ENCODE results near the gene SPRY4. TPM values are rescaled to one million over a fixed set of nuclear protein-coding genes. Genes with fewer than 3 reads are reported as not detected.
"Not testable (repeated sequence)": the region's sequence is repeated elsewhere in the genome, so short reads cannot be mapped to it uniquely, and the experiment has no call there.

The SPRY4 gene
- polyA plus RNA-seq, 2 donors, result 0.65 to 1.3 TPM

- Histone ChIP-seq H3K36me3 (ENCODE audit: control insufficient read depth in 2 of 2, insufficient read depth in 2 of 2, low read length in 1 of 2) (no peaks in the 10 kb centered on the region), H3K4me3 (ENCODE audit: low read depth in 1 of 2, low read length in 2 of 2) (no peak overlapping the region), H3K9me3 (ENCODE audit: control insufficient read depth in 2 of 2, insufficient read depth in 1 of 2, low read depth in 1 of 2, low read length in 1 of 2) (no peaks in the 10 kb centered on the region), H3K27ac (ENCODE audit: low read depth in 2 of 2, low read length in 1 of 2) (no peak overlapping the region), H3K27me3 (ENCODE audit: control insufficient read depth in 1 of 2, insufficient read depth in 2 of 2, low read length in 2 of 2) (no peaks in the 10 kb centered on the region), H3K4me1 (ENCODE audit: control insufficient read depth in 2 of 2, insufficient read depth in 2 of 2, low read length in 1 of 2) (peaks cover 0 to 17% of the 10 kb centered on the region in 2 donors)
- 64 to 69% methylated on average over 17 of the region's 17 CpGs for WGBS, 2 donors
Measured at GRCh38 chr5:142280066-142281007, 44.5 kb downstream of the SPRY4 start.

DNA sequence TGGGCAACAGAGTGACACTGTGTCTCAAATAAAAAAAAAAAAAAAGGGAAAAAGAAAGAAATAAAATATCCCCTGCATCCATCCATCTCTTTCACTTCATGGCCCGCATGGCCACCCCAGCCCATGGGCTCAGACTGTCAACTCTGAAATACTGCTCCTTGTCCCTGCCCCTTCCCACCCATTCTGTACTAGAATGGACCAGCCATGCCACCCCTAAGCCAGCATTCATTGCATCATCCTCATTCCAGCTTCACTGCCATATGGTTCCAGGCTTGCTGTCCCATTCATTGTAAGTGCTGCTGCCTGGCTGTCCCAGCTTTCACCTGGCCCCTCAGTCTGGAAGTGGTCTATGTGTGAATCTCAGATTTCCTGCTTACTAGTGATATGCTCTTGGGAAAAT is 46.2 kb downstream of the SPRY4 start:
- Histone ChIP-seq H3K36me3 (ENCODE audit: control insufficient read depth in 2 of 2, insufficient read depth in 2 of 2, low read length in 1 of 2) (no peaks in the 10 kb centered on the region), H3K4me3 (ENCODE audit: low read depth in 1 of 2, low read length in 2 of 2) (no peak overlapping the region), H3K9me3 (ENCODE audit: control insufficient read depth in 2 of 2, insufficient read depth in 1 of 2, low read depth in 1 of 2, low read length in 1 of 2) (no peaks in the 10 kb centered on the region), H3K27me3 (ENCODE audit: control insufficient read depth in 1 of 2, insufficient read depth in 2 of 2, low read length in 2 of 2) (no peaks in the 10 kb centered on the region), H3K4me1 (ENCODE audit: control insufficient read depth in 2 of 2, insufficient read depth in 2 of 2, low read length in 1 of 2) (peaks cover 0 to 13% of the 10 kb centered on the region in 2 donors), H3K27ac (ENCODE audit: low read depth in 2 of 2, low read length in 1 of 2) (no peak overlapping the region)
- WGBS, 2 donors, result 95 to 100% methylated on average over 1 of the region's 1 CpG

GRCh38 chr5:142277796-142278195 is 47.0 kb downstream of the SPRY4 start:
- no peaks in the 10 kb centered on the region for H3K36me3 ChIP-seq (ENCODE audit: control insufficient read depth in 2 of 2, insufficient read depth in 2 of 2, low read length in 1 of 2)
- no peak overlapping the region for H3K4me3 ChIP-seq (ENCODE audit: low read depth in 1 of 2, low read length in 2 of 2)
- no peaks in the 10 kb centered on the region for H3K27me3 ChIP-seq (ENCODE audit: control insufficient read depth in 1 of 2, insufficient read depth in 2 of 2, low read length in 2 of 2)
- no peaks in the 10 kb centered on the region for H3K9me3 ChIP-seq (ENCODE audit: control insufficient read depth in 2 of 2, insufficient read depth in 1 of 2, low read depth in 1 of 2, low read length in 1 of 2)
- peaks cover 0 to 13% of the 10 kb centered on the region in 2 donors for H3K4me1 ChIP-seq (ENCODE audit: control insufficient read depth in 2 of 2, insufficient read depth in 2 of 2, low read length in 1 of 2)
- 81 to 90% methylated on average over 3 of the region's 3 CpGs for WGBS, 2 donors
- H3K27ac ChIP-seq (ENCODE audit: low read depth in 2 of 2, low read length in 1 of 2), result no peak overlapping the region

- no peaks in the 10 kb centered on the region for H3K36me3 ChIP-seq (ENCODE audit: control insufficient read depth in 2 of 2, insufficient read depth in 2 of 2, low read length in 1 of 2)
- H3K27ac ChIP-seq (ENCODE audit: low read depth in 2 of 2, low read length in 1 of 2), result no peak overlapping the region
- WGBS, 2 donors, result 75 to 79% methylated on average over 6 of the region's 6 CpGs
- peaks cover 0 to 10% of the 10 kb centered on the region in 2 donors for H3K4me1 ChIP-seq (ENCODE audit: control insufficient read depth in 2 of 2, insufficient read depth in 2 of 2, low read length in 1 of 2)
- H3K9me3 ChIP-seq (ENCODE audit: control insufficient read depth in 2 of 2, insufficient read depth in 1 of 2, low read depth in 1 of 2, low read length in 1 of 2), result no peaks in the 10 kb centered on the region
- no peaks in the 10 kb centered on the region for H3K27me3 ChIP-seq (ENCODE audit: control insufficient read depth in 1 of 2, insufficient read depth in 2 of 2, low read length in 2 of 2)
- H3K4me3 ChIP-seq (ENCODE audit: low read depth in 1 of 2, low read length in 2 of 2), result no peak overlapping the region
Measured at GRCh38 chr5:142276517-142276916, 48.3 kb downstream of the SPRY4 start.

DNA sequence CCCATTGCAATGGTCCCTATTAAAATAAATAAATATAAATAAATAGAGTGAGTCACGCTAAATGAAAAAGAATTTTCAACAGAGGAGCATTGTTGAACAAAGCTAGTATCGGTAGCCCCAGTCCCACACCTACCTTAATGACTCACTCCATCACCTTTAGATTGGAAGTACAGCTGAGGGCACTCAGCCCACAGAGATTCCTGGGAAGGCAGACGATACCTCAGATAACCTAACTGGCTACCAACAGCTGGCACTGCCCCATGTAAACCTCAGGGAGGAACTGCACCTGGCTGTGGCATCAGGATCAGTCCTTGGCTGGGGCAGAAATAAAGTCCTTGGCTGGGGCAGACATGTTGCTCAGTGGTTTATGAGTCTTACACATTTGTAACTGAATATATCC is 49.3 kb downstream of the SPRY4 start:
- Histone ChIP-seq H3K27me3 (ENCODE audit: control insufficient read depth in 1 of 2, insufficient read depth in 2 of 2, low read length in 2 of 2) (no peaks in the 10 kb centered on the region), H3K36me3 (ENCODE audit: control insufficient read depth in 2 of 2, insufficient read depth in 2 of 2, low read length in 1 of 2) (no peaks in the 10 kb centered on the region), H3K4me3 (ENCODE audit: low read depth in 1 of 2, low read length in 2 of 2) (no peak overlapping the region), H3K27ac (ENCODE audit: low read depth in 2 of 2, low read length in 1 of 2) (no peak overlapping the region), H3K4me1 (ENCODE audit: control insufficient read depth in 2 of 2, insufficient read depth in 2 of 2, low read length in 1 of 2) (peaks cover 0 to 4% of the 10 kb centered on the region in 2 donors), H3K9me3 (ENCODE audit: control insufficient read depth in 2 of 2, insufficient read depth in 1 of 2, low read depth in 1 of 2, low read length in 1 of 2) (no peaks in the 10 kb centered on the region)
- 48 to 63% methylated on average over 3 of the region's 3 CpGs for WGBS, 2 donors

DNA sequence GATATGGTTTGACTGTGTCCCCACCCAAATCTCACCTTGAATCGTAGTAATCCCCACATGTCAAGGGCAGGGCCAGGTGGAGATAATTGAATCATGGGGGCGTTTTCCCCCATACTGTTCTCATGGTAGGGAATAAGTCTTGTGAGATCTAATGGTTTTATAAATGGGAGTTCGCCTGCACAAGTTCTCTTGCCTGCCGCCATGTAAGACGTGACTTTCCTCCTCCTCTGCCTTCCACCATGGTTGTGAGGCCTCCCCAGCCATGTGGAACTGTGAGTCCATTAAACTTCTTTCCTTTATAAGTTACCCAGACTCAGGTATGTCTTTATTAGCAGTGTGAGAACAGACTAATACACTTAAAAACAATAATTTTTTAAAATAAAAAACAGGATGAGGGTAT is 52.2 kb downstream of the SPRY4 start:
- 67 to 93% methylated on average over 5 of the region's 5 CpGs for WGBS, 2 donors
- not testable (repeated sequence) for H3K27me3 ChIP-seq (ENCODE audit: control insufficient read depth in 1 of 2, insufficient read depth in 2 of 2, low read length in 2 of 2); H3K4me3 ChIP-seq (ENCODE audit: low read depth in 1 of 2, low read length in 2 of 2); H3K36me3 ChIP-seq (ENCODE audit: control insufficient read depth in 2 of 2, insufficient read depth in 2 of 2, low read length in 1 of 2); H3K9me3 ChIP-seq (ENCODE audit: control insufficient read depth in 2 of 2, insufficient read depth in 1 of 2, low read depth in 1 of 2, low read length in 1 of 2); H3K27ac ChIP-seq (ENCODE audit: low read depth in 2 of 2, low read length in 1 of 2); H3K4me1 ChIP-seq (ENCODE audit: control insufficient read depth in 2 of 2, insufficient read depth in 2 of 2, low read length in 1 of 2)

DNA sequence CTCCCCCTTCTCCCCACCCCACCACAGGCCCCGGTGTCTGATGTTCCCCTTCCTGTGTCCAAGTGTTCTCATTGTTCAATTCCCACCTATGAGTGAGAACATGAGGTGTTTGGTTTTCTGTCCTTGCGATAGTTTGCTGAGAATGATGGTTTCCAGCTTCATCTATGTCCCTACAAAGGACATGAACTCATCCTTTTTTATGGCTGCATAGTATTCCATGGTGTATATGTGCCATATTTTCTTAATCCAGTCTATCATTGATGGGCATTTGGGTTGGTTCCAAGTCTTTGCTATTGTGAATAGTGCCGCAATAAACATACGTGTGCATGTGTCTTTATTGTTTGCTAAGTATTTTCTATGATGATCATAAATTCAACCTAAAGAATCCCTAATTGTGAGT is 60.7 kb downstream of the SPRY4 start:
- not testable (repeated sequence) for H3K27me3 ChIP-seq (ENCODE audit: control insufficient read depth in 1 of 2, insufficient read depth in 2 of 2, low read length in 2 of 2); H3K4me3 ChIP-seq (ENCODE audit: low read depth in 1 of 2, low read length in 2 of 2); H3K9me3 ChIP-seq (ENCODE audit: control insufficient read depth in 2 of 2, insufficient read depth in 1 of 2, low read depth in 1 of 2, low read length in 1 of 2); H3K27ac ChIP-seq (ENCODE audit: low read depth in 2 of 2, low read length in 1 of 2); H3K36me3 ChIP-seq (ENCODE audit: control insufficient read depth in 2 of 2, insufficient read depth in 2 of 2, low read length in 1 of 2); H3K4me1 ChIP-seq (ENCODE audit: control insufficient read depth in 2 of 2, insufficient read depth in 2 of 2, low read length in 1 of 2)
- WGBS, 2 donors, result 97% methylated on average over 4 of the region's 4 CpGs

DNA sequence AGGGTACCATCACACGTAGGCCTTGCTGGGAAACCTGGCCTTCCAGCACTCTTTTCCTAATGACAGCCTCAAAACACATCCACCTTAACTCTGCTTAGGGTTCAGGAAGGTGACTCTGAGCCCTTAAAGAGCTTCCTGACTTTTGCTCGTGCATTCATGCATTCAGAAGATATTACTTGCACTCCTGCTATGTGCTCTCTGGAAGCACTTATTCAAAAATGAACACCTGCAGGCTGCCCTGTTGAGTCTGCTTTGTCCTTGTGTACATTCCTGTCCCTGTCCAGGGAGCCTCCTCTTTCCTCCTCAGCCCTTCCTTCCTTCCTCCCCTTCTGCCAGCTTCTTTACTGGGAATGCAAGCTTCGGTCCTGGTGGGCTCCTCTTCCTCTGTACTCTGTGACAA is 61.5 kb downstream of the SPRY4 start:
- no peaks in the 10 kb centered on the region for H3K36me3 ChIP-seq (ENCODE audit: control insufficient read depth in 2 of 2, insufficient read depth in 2 of 2, low read length in 1 of 2)
- H3K27me3 ChIP-seq (ENCODE audit: control insufficient read depth in 1 of 2, insufficient read depth in 2 of 2, low read length in 2 of 2), result no peaks in the 10 kb centered on the region
- 67 to 71% methylated on average over 3 of the region's 3 CpGs for WGBS, 2 donors
- no peaks in the 10 kb centered on the region for H3K4me1 ChIP-seq (ENCODE audit: control insufficient read depth in 2 of 2, insufficient read depth in 2 of 2, low read length in 1 of 2)
- peaks cover 0 to 4% of the 10 kb centered on the region in 2 donors for H3K9me3 ChIP-seq (ENCODE audit: control insufficient read depth in 2 of 2, insufficient read depth in 1 of 2, low read depth in 1 of 2, low read length in 1 of 2)
- H3K27ac ChIP-seq (ENCODE audit: low read depth in 2 of 2, low read length in 1 of 2), result no peak overlapping the region
- no peak overlapping the region for H3K4me3 ChIP-seq (ENCODE audit: low read depth in 1 of 2, low read length in 2 of 2)

DNA sequence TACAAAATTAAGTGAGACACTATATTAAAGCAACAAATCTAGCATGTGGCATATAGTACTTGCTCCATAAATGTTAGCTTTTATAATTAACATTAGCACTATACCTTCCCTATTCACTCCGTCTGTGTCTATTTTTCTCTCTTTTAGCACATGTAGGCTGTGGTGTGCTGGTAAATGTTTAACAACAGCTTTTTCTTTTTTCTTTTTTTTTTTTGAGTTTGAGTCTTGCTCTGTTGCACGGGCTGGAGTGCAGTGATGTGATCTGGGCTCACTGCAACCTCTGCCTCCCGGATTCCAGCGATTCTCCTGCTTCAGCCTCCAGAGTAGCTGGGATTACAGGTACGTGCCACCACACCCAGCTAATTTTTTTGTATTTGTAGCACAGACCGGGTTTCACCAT is 62.1 kb downstream of the SPRY4 start:
- WGBS, 2 donors, result 83 to 92% methylated on average over 6 of the region's 6 CpGs
- no peaks in the 10 kb centered on the region for H3K36me3 ChIP-seq (ENCODE audit: control insufficient read depth in 2 of 2, insufficient read depth in 2 of 2, low read length in 1 of 2)
- no peaks in the 10 kb centered on the region for H3K27me3 ChIP-seq (ENCODE audit: control insufficient read depth in 1 of 2, insufficient read depth in 2 of 2, low read length in 2 of 2)
- H3K9me3 ChIP-seq (ENCODE audit: control insufficient read depth in 2 of 2, insufficient read depth in 1 of 2, low read depth in 1 of 2, low read length in 1 of 2), result peaks cover 0 to 4% of the 10 kb centered on the region in 2 donors
- no peak overlapping the region for H3K27ac ChIP-seq (ENCODE audit: low read depth in 2 of 2, low read length in 1 of 2)
- H3K4me1 ChIP-seq (ENCODE audit: control insufficient read depth in 2 of 2, insufficient read depth in 2 of 2, low read length in 1 of 2), result no peaks in the 10 kb centered on the region
- no peak overlapping the region for H3K4me3 ChIP-seq (ENCODE audit: low read depth in 1 of 2, low read length in 2 of 2)
